Occipital lobe (tissue), 2 donors: ENCODE results near the gene TRIM10. TPM values are rescaled to one million over a fixed set of nuclear protein-coding genes. Genes with fewer than 3 reads are reported as not detected.
"Not testable (repeated sequence)": the region's sequence is repeated elsewhere in the genome, so short reads cannot be mapped to it uniquely, and the experiment has no call there.

Experiments used
- DNase-seq: peaks from one replicate; lab custom pipeline; 2025; lab: John Stamatoyannopoulos, UW
- total RNA-seq: library from RNA; depleted of rRNA; stranded (reverse); fragments of >200 nt; gene quantifications from one replicate; pipeline ENCODE4 v1.2.3, GENCODE V29; 2014

The TRIM10 gene
- total RNA-seq, 1 donor from 2014 or later, result 0.31 TPM

- no peak for DNase-seq
Measured at GRCh38 chr6:30154709-30155519, 6.1 kb downstream of the TRIM10 start.

- DNase-seq, result no peak
Measured at GRCh38 chr6:30154061-30154460, 7.0 kb downstream of the TRIM10 start.

DNA sequence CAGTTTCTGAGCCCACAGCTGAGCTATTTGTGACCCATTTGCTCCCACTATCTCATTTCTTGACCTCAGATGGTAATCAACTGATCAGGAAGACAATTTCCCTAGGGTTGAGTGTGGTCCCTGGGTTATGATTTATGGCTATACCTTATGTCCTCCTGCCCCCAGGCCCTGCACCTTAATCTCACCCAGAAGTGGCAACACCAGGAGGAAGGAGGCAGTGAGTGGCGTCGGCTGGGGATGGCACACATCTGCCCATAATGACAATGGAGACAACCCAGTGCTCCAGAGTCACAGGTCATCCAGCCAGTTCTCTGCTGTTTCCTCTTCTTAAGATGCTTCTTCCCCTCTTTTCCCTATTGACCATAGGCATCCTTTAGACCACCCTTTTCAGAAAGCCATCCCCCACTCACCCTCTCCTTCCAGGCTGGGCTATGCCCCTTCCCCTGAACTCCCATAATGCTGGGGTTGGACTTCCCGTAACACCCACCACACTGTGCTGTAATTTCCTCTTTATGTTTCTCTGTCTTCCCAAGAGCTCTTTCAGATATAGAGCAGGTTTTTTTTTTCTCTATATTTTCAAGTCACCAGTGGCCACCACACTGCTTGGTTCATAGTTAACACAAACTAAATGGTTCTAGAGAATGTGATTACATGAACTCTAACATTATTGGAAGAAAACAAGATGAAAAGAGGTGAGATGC is 8.0 kb downstream of the TRIM10 start:
- no peak for DNase-seq

- no peak for DNase-seq
Measured at GRCh38 chr6:30152016-30152673, 8.9 kb downstream of the TRIM10 start.

DNA sequence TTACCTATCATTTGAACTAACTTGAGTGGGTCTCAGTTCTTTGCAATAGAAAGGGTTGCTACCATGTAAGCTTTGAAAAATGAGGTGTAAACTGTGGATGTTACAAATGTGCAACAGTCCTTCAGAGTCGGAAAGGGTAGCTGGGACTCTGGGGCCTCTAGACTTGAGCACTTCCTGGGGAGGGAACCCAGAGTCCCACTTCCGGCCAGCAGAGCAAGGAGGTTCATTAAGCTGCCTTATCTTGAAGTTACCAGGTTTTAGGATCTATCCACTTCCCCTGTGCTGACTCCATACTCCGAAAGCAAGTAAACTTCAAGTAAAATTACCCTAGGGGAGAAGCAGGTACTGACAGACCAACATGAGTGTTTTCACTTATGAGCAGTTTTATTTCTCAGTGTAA is 9.4 kb downstream of the TRIM10 start:
- DNase-seq, result no peak

DNA sequence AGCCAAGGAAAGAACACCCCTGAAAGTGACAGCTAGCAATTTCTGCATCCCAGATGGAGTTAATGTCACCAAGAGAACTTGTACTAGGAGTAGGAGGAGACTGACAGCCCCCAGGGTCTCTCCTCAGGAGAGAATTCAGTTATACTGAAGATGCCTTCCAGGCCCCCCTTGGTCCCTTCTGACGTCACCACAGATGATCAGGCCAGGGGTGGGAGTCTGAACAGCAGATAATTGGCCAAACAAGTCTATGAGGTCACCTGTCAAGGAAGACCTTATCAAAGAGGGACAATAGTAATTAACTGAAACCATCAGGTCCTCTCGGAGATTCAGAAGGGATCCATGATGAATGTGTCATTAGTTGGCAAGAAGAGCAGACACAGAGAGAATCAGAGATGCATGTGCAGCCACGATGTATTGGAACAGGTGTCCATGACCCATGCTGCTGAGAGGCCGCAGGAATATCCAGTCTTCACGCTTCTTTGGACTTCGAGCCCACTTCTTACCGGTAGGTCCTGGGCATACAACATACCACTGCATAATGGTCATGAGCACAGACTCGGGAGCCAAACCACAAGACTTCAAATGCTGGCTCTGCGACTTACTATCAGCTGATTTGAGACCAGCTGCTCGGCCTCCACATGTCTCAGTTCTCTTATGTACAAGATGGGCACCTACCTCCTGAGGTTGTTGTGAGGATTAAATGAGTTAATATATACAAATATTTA is 10.2 kb downstream of the TRIM10 start:
- DNase-seq, result no peak

GRCh38 chr6:30149858-30150550 is 11.0 kb downstream of the TRIM10 start:
- DNase-seq, result no peak

DNA sequence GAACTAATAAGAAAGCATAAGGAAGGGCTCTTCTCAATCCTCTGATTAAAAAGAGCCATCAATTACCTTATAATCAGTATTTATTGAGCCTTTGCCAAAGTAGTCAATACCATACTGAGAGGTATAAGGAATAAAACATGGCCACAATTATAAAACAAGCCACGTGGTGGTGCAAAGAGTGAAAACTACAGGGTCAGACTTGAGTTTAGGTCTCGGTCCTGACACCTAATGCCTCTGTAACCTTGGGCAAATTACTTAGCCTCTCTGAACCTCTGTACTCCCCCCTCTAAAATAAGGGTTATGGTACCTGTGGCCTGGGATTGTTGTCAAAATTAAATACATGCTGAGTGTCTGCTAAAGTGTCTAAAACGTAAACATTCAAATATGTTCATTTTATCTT is 11.8 kb downstream of the TRIM10 start:
- DNase-seq, result no peak

DNA sequence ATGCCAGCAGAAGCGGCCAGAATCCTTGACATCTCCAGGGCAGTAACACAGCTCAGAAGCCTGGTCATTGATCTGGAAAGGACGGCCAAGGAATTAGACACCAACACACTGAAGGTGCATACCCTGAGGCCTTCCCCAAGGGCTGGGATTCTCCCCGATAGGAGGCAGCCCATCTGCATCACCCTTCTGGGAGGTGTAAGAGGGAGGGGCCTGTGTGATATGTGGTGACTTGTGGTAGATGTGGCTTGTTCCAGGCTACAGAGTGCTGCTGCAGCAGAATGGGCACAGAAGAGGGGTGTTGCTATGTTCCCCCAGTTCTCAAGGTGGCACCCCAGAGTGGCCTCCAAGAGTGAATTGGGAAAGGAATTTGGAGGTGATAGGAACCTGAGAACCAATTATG is 13.9 kb downstream of the TRIM10 start:
- no peak for DNase-seq

GRCh38 chr6:30145818-30146217 is 15.2 kb downstream of the TRIM10 start:
- DNase-seq, result no peak

DNA sequence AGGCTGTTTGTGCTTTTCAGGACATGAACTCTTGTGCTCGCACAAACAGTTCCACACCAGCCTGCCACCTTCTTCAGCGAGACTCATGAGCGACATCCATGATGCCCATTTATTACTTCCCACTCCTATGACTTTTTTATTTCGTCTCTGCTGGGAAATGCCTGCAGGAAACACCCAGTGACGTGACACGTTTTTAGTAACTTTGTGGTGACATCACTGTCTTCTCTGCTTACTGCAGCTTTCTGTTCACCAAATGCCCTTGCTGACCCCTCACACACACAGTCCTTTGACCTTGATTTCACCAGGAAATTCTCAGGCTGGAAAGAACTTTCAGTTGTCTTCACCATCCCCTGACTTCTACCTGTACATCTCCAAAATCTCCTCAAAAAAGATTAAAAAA is 16.2 kb downstream of the TRIM10 start:
- no peak for DNase-seq

GRCh38 chr6:30143780-30144179 is 17.2 kb downstream of the TRIM10 start:
- no peak for DNase-seq

GRCh38 chr6:30142665-30143064 is 18.3 kb downstream of the TRIM10 start:
- DNase-seq, result no peak

- DNase-seq, result not testable (repeated sequence)
Measured at GRCh38 chr6:30140240-30140639, 20.8 kb downstream of the TRIM10 start.

- DNase-seq, result no peak
Measured at GRCh38 chr6:30136570-30137286, 24.3 kb downstream of the TRIM10 start.

- no peak for DNase-seq
Measured at GRCh38 chr6:30135757-30136156, 25.3 kb downstream of the TRIM10 start, which contains the start of gene TRIM40. TRIM40 (plus strand) TSS chr6:30136140; CDS start chr6:30137037, 897 bp downstream.

- no peak for DNase-seq
Measured at GRCh38 chr6:30135147-30135546, 25.9 kb downstream of the TRIM10 start.

DNA sequence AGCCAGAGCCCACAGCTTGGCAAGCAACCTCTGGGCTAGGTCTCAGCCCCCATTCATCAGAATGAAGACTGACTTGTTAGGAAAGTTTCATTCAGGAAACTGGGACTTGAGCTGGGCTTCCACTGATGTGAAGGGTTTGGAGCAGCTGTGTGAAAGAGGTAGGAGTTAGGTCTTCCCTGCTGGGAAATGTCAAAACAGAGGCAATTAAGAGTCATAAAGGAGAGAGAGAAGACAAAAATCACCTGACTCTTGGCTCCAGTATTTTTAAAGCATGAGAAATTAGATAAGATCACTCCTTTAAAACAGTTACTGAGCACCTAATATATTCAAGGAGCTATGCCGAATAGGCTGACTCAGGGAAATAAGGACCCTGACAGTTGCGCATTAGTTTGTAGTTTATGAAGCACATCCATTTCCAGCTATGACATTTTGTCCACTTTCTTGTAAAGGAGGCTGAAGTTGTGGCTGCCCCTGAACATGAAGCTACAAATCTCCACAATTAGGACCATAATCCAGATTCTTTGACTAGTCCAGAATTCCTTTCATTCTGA is 29.0 kb downstream of the TRIM10 start:
- no peak for DNase-seq

- peak; percentile 7 for DNase-seq
Measured at GRCh38 chr6:30130887-30131862, 29.8 kb downstream of the TRIM10 start.
